ENCODE results near the gene TBX5.
A peak's percentile ranks its signal among the peaks of the same experiment; 100 is the strongest.

GRCh38 chr12:114414031-114414865, 8.3 kb upstream of the TBX5 start:
- TF ChIP-seq, protein P1, sequence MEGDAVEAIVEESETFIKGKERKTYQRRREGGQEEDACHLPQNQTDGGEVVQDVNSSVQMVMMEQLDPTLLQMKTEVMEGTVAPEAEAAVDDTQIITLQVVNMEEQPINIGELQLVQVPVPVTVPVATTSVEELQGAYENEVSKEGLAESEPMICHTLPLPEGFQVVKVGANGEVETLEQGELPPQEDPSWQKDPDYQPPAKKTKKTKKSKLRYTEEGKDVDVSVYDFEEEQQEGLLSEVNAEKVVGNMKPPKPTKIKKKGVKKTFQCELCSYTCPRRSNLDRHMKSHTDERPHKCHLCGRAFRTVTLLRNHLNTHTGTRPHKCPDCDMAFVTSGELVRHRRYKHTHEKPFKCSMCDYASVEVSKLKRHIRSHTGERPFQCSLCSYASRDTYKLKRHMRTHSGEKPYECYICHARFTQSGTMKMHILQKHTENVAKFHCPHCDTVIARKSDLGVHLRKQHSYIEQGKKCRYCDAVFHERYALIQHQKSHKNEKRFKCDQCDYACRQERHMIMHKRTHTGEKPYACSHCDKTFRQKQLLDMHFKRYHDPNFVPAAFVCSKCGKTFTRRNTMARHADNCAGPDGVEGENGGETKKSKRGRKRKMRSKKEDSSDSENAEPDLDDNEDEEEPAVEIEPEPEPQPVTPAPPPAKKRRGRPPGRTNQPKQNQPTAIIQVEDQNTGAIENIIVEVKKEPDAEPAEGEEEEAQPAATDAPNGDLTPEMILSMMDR (conservative IDR thresholded peaks at IDR 0.05; ENCODE audit: low read depth, low read length), result no peak
- TF ChIP-seq NFE2L2 (IDR thresholded peaks at IDR 0.05; ENCODE audit: low read depth, low read length) (no peak), POLR2A (IDR thresholded peaks at IDR 0.05; ENCODE audit: low read depth, low read length) (no peak), FOS (IDR thresholded peaks at IDR 0.05; ENCODE audit: low read depth, low read length) (no peak), MAFK (IDR thresholded peaks at IDR 0.05; ENCODE audit: low read depth, low read length) (no peak), MXI1 (IDR thresholded peaks at IDR 0.05; ENCODE audit: borderline replicate concordance, low read depth, low read length) (peak; percentile 62; the same call in 1 of the 2 replicates), MAZ (IDR thresholded peaks at IDR 0.05; ENCODE audit: borderline replicate concordance, low read depth, low read length) (no peak), BHLHE40 (IDR thresholded peaks at IDR 0.05; ENCODE audit: low read depth, low read length) (no peak), CEBPB (IDR thresholded peaks at IDR 0.05; ENCODE audit: low read depth, low read length) (no peak), RFX5 (IDR thresholded peaks at IDR 0.05; ENCODE audit: low read depth, low read length) (no peak), RCOR1 (IDR thresholded peaks at IDR 0.05; ENCODE audit: insufficient replicate concordance, low read length) (no peak)
- TF ChIP-seq, protein P2, sequence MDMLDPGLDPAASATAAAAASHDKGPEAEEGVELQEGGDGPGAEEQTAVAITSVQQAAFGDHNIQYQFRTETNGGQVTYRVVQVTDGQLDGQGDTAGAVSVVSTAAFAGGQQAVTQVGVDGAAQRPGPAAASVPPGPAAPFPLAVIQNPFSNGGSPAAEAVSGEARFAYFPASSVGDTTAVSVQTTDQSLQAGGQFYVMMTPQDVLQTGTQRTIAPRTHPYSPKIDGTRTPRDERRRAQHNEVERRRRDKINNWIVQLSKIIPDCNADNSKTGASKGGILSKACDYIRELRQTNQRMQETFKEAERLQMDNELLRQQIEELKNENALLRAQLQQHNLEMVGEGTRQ (IDR thresholded peaks at IDR 0.05; ENCODE audit: low read depth, low read length), result no peak
